ENCODE results near the gene ZNF622. TPM values are rescaled to one million over a fixed set of nuclear protein-coding genes. Genes with fewer than 3 reads are reported as not detected.

Gene ZNF622
- total and polyA plus RNA-seq, 8 donors = 19.3 to 52.1 (median 26.5) TPM

- WGBS, 2 donors = 27 to 32% methylated on average over 2 of the region's 2 CpGs
- no peak for ATAC-seq
- Histone ChIP-seq H3K4me1 (peaks cover 7 to 11% (median 10%) of the 10 kb centered on the region in 3 donors), H3K36me3 (no peaks in the 10 kb centered on the region), H3K9me3 (no peaks in the 10 kb centered on the region), H3K4me3 (no peak overlapping the region), H3K27ac (no peak overlapping the region), H3K27me3 (no peaks in the 10 kb centered on the region)
- DNase-seq = no peak
- no peak for FAIRE-seq
- intact Hi-C loops (cut with DNase I) = loop anchor here in 1 of 3 donors (10.0 kb wide), 1 partner anchor 47 kb away; no protein-coding TSS in a partner anchor
- no peak for TF ChIP-seq CTCF (IDR thresholded peaks at IDR 0.05)
These were observed 31.9 kb upstream of the ZNF622 start for GRCh38 chr5:16497546-16497945.

- peaks cover 18 to 35% (median 21%) of the 10 kb centered on the region in 3 donors for H3K4me1 ChIP-seq
- H3K4me3 ChIP-seq = no peak overlapping the region
- H3K27me3 ChIP-seq = no peaks in the 10 kb centered on the region
- WGBS, 2 donors = 31 to 35% methylated on average over 1 of the region's 1 CpG
- peak in 2 of 4 donors; percentile 17 to 21 for ATAC-seq
- no peak for DNase-seq
- intact Hi-C loops (cut with DNase I) = loop anchor here in 2 of 3 donors (5.0 to 10.0 kb wide), 2 partner anchors 52 to 54 kb away; no protein-coding TSS in a partner anchor
- FAIRE-seq = no peak
- TF ChIP-seq CTCF (IDR thresholded peaks at IDR 0.05) = no peak
- no peaks in the 10 kb centered on the region for H3K36me3 ChIP-seq
- peak overlapping the region; percentile 53 to 84 (median 70) for H3K27ac ChIP-seq
- H3K9me3 ChIP-seq = no peaks in the 10 kb centered on the region
These were observed 27.7 kb upstream of the ZNF622 start for GRCh38 chr5:16493261-16493660.

GRCh38 chr5:16492398-16493140, 27.0 kb upstream of the ZNF622 start:
- WGBS, 2 donors = 25 to 30% methylated on average over 10 of the region's 10 CpGs
- no peaks in the 10 kb centered on the region for H3K36me3 ChIP-seq
- H3K4me3 ChIP-seq = no peak overlapping the region
- ATAC-seq (peak; percentile 76 to 81 (median 78)), FAIRE-seq (peak; percentile 92), DNase-seq (peak in 4 of 6 donors; percentile 57 to 80 (median 68))
- TF ChIP-seq CTCF (IDR thresholded peaks at IDR 0.05) = no peak
- no peaks in the 10 kb centered on the region for H3K27me3 ChIP-seq
- H3K9me3 ChIP-seq = no peaks in the 10 kb centered on the region
- intact Hi-C loops (cut with DNase I) = loop anchor here in 2 of 3 donors (5.0 to 10.0 kb wide), 2 partner anchors 52 to 55 kb away; no protein-coding TSS in a partner anchor
- H3K27ac ChIP-seq = peak overlapping the region; percentile 53 to 84 (median 70)
- peaks cover 19 to 39% (median 23%) of the 10 kb centered on the region in 3 donors for H3K4me1 ChIP-seq

- intact Hi-C loops (cut with DNase I) = loop anchor here in 2 of 3 donors (5.0 to 10.0 kb wide), 2 partner anchors 54 to 56 kb away; no protein-coding TSS in a partner anchor
- Histone ChIP-seq H3K27ac (peak overlapping the region in 1 of 4 donors; percentile 57), H3K36me3 (no peaks in the 10 kb centered on the region), H3K4me1 (peaks cover 19 to 44% (median 33%) of the 10 kb centered on the region in 3 donors), H3K27me3 (no peaks in the 10 kb centered on the region), H3K4me3 (no peak overlapping the region), H3K9me3 (no peaks in the 10 kb centered on the region)
- no peak for DNase-seq
- no peak for FAIRE-seq
- WGBS, 2 donors = 72 to 82% methylated on average over 8 of the region's 8 CpGs
- no peak for ATAC-seq
- no peak for TF ChIP-seq CTCF (IDR thresholded peaks at IDR 0.05)
These were observed 25.3 kb upstream of the ZNF622 start for GRCh38 chr5:16490911-16491310.
